ENCODE results near the gene ARHGAP40. TPM values are rescaled to one million over a fixed set of nuclear protein-coding genes. Genes with fewer than 3 reads are reported as not detected.

Gene ARHGAP40
- total and polyA plus RNA-seq, 2 of the 8 experiments (the other 6 are each of a cell fraction or from before 2014, with no cell fraction given) = 0.74 to 1.4 TPM

DNA sequence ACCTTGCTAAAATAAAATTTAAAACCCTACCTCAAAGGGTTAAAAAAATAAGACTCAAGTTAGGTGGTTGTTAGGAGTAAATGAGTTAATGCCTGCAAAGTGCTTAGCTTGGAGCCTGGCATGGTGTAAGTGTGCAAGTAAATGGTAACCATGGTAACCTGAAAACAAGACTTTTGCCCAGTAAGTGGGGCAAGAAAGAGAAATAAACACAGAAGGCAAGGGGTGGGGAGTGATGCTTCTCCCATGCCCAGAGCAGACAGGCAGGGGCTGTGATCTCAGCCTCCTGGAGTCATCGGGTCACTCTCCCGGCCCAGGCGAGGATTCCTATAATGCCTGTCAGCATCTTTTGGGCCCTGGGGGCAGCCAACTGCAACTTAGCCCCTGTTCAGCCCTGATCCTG lies 63.5 kb downstream of the ARHGAP40 start (continued):
- TF ChIP-seq HDAC6 (IDR thresholded peaks at IDR 0.05; ENCODE audit: low read depth, low read length) (no peak), SUZ12 (IDR thresholded peaks at IDR 0.05; ENCODE audit: low read length) (no peak)

Data from H1 (cell line).